HFF-Myc (cell line): ENCODE data around the gene CKAP2L.
"Not testable (repeated sequence)": the region's sequence is repeated elsewhere in the genome, so short reads cannot be mapped to it uniquely, and the experiment has no call there.

Experiments
- DNase-seq: peaks from one replicate; pipeline ENCODE4 v3.0.0-alpha.2; 2011; ENCODE audit warnings: low read depth; ENCODE audit errors: extremely low read depth
- H3K4me3 ChIP-seq: replicated peaks from 2 replicates; pipeline ENCODE4 v1.5.1; 2011; ENCODE audit warnings: low read depth, mild to moderate bottlenecking, control low read depth, low read length
- TF ChIP-seq, protein P1 (sequence below): IDR thresholded peaks from 2 replicates; pipeline ENCODE4 v1.5.1; 2012; ENCODE audit warnings: mild to moderate bottlenecking, low read depth, low read length, control low read depth; ENCODE audit errors: missing control alignments

CKAP2L gene

DNA sequence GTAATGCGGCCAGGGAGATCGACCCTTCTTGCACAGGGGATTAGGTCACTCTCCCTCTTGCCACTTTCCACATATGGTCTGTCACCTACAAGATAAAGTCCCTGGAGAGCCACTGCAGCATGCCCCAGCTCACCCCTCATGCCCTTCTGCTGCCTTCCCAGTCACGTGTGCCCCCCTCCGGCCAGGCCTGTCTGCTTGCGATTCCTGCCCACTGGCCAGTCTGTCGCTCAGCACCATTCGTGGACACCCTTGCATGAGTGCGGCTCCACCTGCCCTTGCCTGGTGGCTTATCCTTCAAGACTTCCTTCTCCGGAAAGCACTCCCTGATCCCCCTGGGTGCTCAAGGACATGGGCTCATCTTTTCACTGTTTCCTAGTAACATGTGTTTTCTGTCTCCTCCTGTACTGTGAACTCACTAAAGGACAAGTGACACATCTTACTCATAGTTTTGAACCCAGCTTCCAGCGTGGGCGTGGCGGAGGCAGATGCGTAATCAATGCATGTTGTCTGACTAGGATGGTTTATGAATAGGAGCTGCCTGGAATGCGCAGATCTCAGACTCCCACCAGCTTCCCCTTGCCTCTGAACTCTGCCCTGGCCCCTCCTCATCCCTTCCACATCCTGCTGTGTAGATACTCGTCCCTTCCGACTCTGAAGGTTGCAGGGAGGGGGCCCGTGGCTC lies 51.4 kb downstream of the CKAP2L start:
- TF ChIP-seq, protein P1, sequence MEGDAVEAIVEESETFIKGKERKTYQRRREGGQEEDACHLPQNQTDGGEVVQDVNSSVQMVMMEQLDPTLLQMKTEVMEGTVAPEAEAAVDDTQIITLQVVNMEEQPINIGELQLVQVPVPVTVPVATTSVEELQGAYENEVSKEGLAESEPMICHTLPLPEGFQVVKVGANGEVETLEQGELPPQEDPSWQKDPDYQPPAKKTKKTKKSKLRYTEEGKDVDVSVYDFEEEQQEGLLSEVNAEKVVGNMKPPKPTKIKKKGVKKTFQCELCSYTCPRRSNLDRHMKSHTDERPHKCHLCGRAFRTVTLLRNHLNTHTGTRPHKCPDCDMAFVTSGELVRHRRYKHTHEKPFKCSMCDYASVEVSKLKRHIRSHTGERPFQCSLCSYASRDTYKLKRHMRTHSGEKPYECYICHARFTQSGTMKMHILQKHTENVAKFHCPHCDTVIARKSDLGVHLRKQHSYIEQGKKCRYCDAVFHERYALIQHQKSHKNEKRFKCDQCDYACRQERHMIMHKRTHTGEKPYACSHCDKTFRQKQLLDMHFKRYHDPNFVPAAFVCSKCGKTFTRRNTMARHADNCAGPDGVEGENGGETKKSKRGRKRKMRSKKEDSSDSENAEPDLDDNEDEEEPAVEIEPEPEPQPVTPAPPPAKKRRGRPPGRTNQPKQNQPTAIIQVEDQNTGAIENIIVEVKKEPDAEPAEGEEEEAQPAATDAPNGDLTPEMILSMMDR: no peak
- DNase-seq: no peak

DNA sequence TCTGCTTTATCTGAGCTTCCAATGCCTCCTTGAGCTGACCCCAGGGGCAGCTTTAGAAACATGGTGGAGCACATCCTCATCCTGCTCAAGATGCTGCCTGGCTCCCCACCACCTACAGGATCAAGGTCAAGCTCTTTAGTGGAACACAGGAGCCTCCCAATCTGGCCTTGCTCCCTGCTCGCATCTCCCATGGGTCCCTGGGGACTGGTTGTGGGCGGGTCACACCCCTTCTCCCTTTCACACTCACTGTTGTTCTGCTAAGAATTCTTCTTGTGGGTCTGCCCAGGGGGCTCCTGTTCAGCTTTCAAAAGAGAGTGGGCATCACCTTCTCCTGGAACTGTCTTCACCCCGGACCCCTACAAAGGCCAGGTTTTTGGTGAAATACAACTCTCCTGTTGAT lies 51.9 kb downstream of the CKAP2L start:
- no peak overlapping the region for H3K4me3 ChIP-seq
- TF ChIP-seq, protein P1: no peak
- no peak for DNase-seq

More for the DNA sequence above, 51.4 kb downstream of the CKAP2L start:
- no peak overlapping the region for H3K4me3 ChIP-seq

DNA sequence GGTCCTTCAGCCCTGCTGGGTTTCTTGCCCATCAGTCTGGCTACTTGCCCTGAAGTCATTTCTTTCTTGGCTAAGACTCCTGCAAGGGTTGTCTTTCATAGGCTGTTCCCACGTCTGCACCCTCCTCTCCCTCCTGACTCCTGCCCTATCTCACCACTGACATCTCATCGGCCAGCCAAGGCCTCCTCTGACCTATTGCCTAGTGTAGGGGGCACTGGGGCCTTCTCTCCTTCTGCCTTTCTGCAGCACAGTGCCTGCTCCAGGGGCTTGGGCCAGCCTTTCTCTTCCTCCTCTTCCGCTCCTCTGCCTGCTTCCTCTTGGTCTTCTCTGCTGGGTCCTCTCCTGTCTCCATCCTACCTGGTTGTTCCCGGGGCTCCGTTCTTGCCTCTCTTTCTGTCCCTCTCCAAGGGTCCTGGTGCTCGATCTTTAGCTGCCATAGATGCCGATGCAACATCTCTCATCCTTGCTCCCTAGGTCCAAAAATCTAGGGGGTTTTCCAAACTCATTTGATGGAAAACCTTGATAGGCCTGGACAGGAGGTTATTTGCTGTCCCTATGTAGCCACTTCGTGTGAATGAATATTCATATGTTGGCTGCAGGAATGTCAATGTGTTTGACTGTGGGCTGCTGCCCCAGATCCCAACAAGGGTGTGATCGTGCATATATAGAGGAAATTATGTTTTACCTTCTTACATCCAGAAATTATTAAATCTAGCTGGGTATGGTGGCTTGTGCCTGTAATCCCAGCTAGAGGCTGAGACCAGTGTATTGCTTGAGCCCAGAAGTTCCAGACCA lies 53.3 kb downstream of the CKAP2L start:
- TF ChIP-seq, protein P1: no peak
- DNase-seq: no peak
- H3K4me3 ChIP-seq: no peak overlapping the region

- no peak for DNase-seq
- no peak overlapping the region for H3K4me3 ChIP-seq
- TF ChIP-seq, protein P1: no peak
Observed at GRCh38 chr2:112709703-112710102, 54.7 kb downstream of the CKAP2L start.

- TF ChIP-seq, protein P1: no peak
- no peak for DNase-seq
- H3K4me3 ChIP-seq: no peak overlapping the region
Observed at GRCh38 chr2:112708968-112709367, 55.4 kb downstream of the CKAP2L start.

- not testable (repeated sequence) for DNase-seq
Observed at GRCh38 chr2:112706947-112707346, 57.5 kb downstream of the CKAP2L start.

DNA sequence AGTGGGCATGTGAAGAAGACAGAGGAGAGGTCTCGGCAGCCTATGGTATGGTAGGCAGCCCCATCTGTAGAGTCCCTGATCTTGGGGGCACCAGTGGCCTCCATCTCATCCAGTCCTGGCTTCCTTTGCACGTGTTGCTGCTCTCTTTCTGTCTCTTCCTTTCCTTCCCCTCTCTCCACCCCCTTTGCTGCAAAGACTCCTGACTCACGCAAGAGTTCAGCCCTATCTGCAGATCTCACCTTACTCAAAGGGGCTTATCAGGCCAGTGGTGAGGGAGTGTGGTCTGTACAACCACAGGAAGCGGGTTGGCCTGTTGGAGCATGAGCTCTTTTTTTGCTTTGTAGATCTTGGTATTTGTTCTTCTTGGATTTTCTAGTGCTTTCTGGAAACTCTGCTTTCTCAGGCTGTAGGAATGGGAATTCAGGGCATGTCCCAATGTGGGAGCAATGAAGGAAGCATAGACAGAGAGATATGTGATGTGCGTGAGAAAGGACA lies 58.2 kb downstream of the CKAP2L start:
- no peak for DNase-seq
- TF ChIP-seq, protein P1: no peak
- no peak overlapping the region for H3K4me3 ChIP-seq

More at GRCh38 chr2:112706947-112707346, 57.5 kb downstream of the CKAP2L start:
- not testable (repeated sequence) for H3K4me3 ChIP-seq
